H1 (cell line): ENCODE results near the gene RNASEL. TPM values are rescaled to one million over a fixed set of nuclear protein-coding genes. Genes with fewer than 3 reads are reported as not detected.

Source experiments
- ATF3 ChIP-seq: IDR thresholded peaks from 2 replicates; pipeline ENCODE4 v1.6.1; 2011; ENCODE audit warnings: low read depth, mild to moderate bottlenecking, low read length; ENCODE audit not compliant: insufficient read depth
- BCL11A ChIP-seq, 2 experiments: IDR thresholded peaks; one replicate each; pipeline ENCODE4 v1.6.1; 2011; ENCODE audit warnings: low read depth in 2 of 2, low read length in 2 of 2, mild to moderate bottlenecking in 2 of 2
- CTCF ChIP-seq, 3 experiments: IDR thresholded peaks; 1 replicate in 2 of 3; 2 replicates in 1 of 3; pipeline versions ENCODE4 v1.5.1 to v1.6.1; 2011; ENCODE audit warnings: low read length in 3 of 3, mild to moderate bottlenecking in 3 of 3, inconsistent platforms in 2 of 3, low read depth in 1 of 3, moderate library complexity in 1 of 3; ENCODE audit not compliant: insufficient read depth in 1 of 3; ENCODE audit errors: control extremely low read depth in 1 of 3
- JUN ChIP-seq: IDR thresholded peaks from 2 replicates; pipeline ENCODE4 v1.6.1; 2011; ENCODE audit warnings: low read depth, mild to moderate bottlenecking, improper control_type of control experiment, low read length
- JUND ChIP-seq: IDR thresholded peaks from 2 replicates; pipeline ENCODE4 v1.6.1; 2011; ENCODE audit warnings: mild to moderate bottlenecking, improper control_type of control experiment, low read length
- POLR2A ChIP-seq, 2 experiments: IDR thresholded peaks; 1 replicate in 1 of 2; 2 replicates in 1 of 2; pipeline ENCODE4 v1.6.1; 2011; ENCODE audit warnings: low read depth in 2 of 2, low read length in 2 of 2, mild to moderate bottlenecking in 2 of 2; ENCODE audit errors: control extremely low read depth in 1 of 2
- RFX5 ChIP-seq: IDR thresholded peaks from 2 replicates; pipeline ENCODE4 v1.6.1; 2011; ENCODE audit warnings: low read depth, low read length, improper control_type of control experiment, borderline replicate concordance
- SIN3A ChIP-seq, 2 experiments: IDR thresholded peaks in 1 of 2; conservative IDR thresholded peaks in 1 of 2; 2 replicates each; pipeline ENCODE4 v1.6.1; 2011 to 2012; ENCODE audit warnings: low read length in 2 of 2, improper control_type of control experiment in 1 of 2, low read depth in 1 of 2, mild to moderate bottlenecking in 1 of 2
- SIRT6 ChIP-seq: IDR thresholded peaks from one replicate; pipeline ENCODE4 v1.7.1; 2012; ENCODE audit warnings: low read length, inconsistent platforms
- polyA plus RNA-seq, 7 experiments: library from polyadenylated mRNA; depleted of rRNA in 3 of 7; stranded (reverse) in 5 of 7; unstranded in 2 of 7; fragments of >200 nt in 5 of 7; fragments of 200-250 nt in 2 of 7; gene quantifications; 1 replicate in 5 of 7; 2 replicates in 1 of 7; 4 replicates in 1 of 7; pipeline versions ENCODE4 v1.2.1 to v1.2.3, GENCODE V29; 2011 to 2013; ENCODE audit warnings: missing spikeins in 2 of 7, mixed read lengths in 2 of 7
- total RNA-seq: library from RNA; stranded (reverse); fragmentation: NEBNext Ultra II Directional; extraction: Animal tissue kit (Norgen Biotek cat#: 25700); gene quantifications from 2 replicates; pipeline ENCODE4 v1.2.1, GENCODE V29; 2021

RNASEL gene
- total and polyA plus RNA-seq, 2 of the 8 experiments (the other 6 are each of a cell fraction or from before 2014, with no cell fraction given): 0.39 to 0.78 TPM

- TF ChIP-seq CTCF (IDR thresholded peaks at IDR 0.05; ENCODE audit: control extremely low read depth in 1 of 3, insufficient read depth in 1 of 3, low read depth in 1 of 3, low read length in 3 of 3) (no peak), SIN3A (conservative IDR thresholded peaks at IDR 0.05 in 1 of 2, IDR thresholded peaks at IDR 0.05 in 1 of 2; ENCODE audit: low read depth in 1 of 2, low read length in 2 of 2) (no peak), JUND (no peak), ATF3 (no peak), BCL11A (IDR thresholded peaks at IDR 0.05; ENCODE audit: low read depth in 2 of 2, low read length in 2 of 2) (no peak), RFX5 (no peak), POLR2A (IDR thresholded peaks at IDR 0.05; ENCODE audit: control extremely low read depth in 1 of 2, low read depth in 2 of 2, low read length in 2 of 2) (no peak), SIRT6 (no peak), JUN (no peak)
Observed at GRCh38 chr1:182617734-182618351, 28.8 kb upstream of the RNASEL start (continued).
